Measurements from ENCODE around the gene RABGAP1L. TPM values are rescaled to one million over a fixed set of nuclear protein-coding genes. Genes with fewer than 3 reads are reported as not detected.
"Not testable (repeated sequence)": the region's sequence is repeated elsewhere in the genome, so short reads cannot be mapped to it uniquely, and the experiment has no call there.

The RABGAP1L gene
- total RNA-seq, 1 experiment from 2014 or later, result 18.7 TPM

DNA sequence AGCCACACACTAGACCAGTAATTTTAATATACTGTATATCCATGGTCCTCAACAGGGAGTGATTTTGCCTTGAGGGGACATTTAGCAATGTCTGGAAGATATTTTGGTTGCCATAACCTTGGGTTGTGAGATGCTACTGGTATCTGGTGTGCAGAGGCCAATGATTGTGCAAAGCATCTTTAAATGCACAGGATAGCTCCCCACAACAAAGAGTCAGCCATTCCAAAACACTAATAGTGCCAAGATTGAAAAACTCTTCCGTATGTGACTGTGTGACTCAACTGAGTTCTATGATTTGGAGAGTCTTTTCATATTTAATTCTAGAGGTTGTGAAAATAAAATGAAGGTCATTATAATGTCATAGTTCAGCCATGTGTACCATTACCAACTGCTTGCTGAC, 699.0 kb downstream of the RABGAP1L start:
- DNase-seq (ENCODE audit: low read depth), result no peak

DNA sequence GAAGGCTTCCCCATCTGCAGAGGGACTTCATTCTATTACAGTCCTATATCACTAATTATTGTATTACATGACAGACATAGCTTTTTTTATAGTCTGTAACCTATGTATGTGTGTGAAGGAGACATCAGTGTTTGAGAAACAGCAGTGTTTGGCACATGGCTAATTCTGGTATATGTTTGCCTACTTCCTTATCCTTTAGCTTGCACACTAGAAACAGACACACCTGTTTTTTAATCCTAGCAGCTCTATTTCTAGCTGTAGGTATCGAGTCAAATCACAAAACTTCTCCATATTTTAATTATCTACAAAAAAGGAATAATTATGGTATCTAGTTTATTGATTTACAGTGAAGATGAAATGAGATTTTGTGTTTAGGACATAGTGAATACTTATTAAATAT, 711.0 kb downstream of the RABGAP1L start:
- no peak for DNase-seq (ENCODE audit: low read depth)

DNA sequence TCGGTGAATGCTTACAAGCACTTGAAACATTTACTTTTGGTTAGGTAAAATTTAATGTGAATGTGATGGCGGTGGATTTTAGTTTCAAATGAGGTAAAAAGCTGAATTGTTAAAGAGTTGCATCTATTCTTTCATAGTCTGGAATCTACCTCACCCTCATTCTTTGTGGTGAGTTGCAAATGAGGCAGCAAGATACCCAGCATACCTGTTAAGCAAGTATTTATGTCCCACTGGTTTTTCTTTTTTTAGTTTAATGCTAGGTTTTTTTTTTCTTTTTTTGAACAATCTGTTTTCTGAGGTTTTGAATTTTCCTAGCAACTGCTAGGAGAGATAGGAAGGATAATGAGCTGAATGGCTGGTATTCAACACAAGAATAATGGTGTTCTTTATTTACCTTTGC, 712.6 kb downstream of the RABGAP1L start:
- no peak for DNase-seq (ENCODE audit: low read depth)

DNA sequence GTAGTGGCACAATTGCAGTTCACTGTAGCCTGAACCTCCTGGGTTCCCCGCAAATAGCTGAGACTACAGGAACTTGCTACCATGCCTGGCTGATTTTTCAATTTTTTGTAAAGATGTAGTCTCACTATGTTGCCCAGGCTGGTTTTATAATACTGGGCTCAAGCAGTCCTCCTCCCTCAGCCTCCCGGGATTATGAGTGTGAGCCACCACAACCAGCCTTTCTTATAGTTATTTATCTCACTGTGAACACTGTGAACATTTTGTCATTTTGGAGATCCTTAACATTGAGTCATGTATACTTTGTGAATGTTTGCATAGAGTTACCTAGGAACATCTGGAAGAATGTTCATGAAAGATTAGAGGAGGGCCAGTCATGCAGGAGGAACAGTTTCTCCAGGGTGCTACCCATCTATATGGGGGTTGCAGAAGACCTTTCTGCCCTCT, 713.3 kb downstream of the RABGAP1L start:
- peak; percentile 5 for DNase-seq (ENCODE audit: low read depth)

DNA sequence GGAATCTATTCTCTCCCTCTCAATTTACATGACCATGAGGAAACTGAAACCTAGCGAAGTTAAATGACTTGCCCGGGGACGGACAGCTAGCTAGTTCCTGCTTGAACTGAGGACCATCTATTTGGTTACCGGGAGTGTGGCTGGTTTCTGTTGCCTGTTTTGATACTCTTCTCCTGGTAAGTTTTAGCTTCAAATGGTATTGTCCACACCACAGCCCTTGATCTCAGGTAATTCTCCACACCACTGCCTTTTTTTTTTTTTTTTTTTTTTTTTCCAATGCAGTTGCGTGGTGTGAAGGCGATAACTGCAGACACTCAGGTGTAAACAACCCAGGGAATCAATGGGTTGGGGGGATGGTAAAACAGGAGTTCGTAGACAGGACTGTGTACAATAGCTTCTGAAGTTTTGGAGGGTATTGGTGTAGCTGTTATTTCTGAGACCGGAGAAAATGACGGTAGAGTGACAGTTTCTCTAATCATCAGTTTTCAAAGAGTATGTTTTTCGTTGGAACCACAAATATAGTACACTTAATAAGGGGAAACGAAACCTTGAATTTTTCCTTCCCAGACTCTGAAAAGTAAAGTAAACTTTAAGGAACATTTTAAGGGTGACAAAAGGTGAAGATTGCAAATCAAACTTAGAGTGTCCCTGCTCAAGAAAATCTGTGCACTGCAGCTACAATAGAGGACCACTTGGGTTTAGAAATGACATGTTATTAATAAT, 715.2 kb downstream of the RABGAP1L start:
- no peak for DNase-seq (ENCODE audit: low read depth)

DNA sequence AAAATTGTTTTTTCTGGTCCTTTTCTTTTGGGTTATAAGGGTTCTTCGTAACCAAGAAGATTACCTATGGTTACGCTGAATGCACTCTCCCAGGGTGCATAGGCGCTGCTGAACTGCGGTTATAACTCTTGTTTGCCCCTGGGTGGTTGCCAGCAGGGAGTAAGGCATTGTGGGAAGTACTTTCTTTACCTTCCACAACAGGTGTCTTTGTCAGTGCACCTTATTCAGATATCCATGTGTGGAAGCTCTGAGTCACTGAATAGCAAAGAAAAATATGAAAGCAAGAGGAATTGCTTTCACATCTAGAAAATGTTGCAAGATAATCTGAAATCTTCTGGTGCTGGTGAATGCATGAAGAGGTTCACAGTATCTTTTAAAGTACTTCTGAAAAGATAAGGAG, 716.0 kb downstream of the RABGAP1L start:
- DNase-seq (ENCODE audit: low read depth), result no peak

DNA sequence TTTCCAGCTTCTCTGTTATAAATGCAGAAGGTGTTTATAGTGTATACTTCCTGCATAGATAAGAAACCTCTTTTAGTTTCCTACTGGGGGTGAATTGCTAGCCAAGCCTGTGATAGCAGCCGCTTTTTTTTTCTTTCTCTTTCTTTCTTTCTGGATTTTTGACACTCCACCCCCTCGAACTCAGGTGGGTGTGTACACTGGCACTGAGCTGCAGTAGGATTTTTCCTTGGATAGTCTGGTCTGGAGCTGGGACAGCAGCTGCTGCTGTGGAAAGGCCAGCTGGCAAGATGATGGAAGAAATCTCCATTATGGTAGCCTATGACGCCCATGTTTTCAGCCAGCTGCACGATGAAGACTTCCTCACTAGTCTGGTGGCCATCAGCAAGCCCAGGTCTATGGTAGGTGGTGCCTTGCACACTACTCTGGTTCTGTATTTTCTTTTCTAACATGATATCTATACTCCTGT, 717.9 kb downstream of the RABGAP1L start:
- no peak for DNase-seq (ENCODE audit: low read depth)

DNA sequence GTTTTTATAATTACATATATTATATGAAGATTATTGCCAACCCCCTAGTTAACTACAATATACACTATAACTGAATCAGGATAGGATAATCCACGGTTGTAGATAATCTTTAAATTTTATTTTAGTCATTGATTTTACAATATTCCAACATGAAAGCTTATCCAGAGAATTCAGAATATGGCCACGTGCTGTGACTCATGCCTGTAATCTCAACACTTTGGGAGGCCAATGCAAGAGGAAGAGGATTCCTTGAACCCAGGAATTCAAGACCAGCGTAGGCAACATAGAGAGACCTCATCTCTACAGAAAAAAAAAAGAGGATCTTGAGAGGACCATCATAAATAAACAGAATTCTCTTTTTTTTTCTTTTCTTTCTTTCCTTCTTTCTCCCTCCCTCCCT, 720.9 kb downstream of the RABGAP1L start:
- no peak for DNase-seq (ENCODE audit: low read depth)

DNA sequence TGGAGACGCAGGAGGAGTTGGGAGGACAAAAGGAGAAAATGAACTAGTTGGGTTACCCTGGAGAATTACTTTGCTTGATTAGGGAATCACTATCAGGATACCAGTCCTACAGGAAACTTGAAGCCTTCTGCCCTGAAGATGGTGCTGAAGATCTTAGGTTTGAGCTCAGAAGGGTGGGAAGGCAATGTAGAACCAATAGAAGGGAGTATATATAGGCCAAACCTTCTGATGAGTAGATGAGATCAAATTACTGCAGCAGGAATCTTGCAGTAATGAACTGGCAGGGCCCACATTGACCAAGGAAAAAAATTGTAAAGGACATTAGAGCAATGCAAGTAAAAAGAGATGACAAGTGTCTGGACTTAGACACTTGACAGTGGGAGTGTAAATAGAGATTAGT, 724.1 kb downstream of the RABGAP1L start:
- peak; percentile 54 for DNase-seq (ENCODE audit: low read depth)

DNA sequence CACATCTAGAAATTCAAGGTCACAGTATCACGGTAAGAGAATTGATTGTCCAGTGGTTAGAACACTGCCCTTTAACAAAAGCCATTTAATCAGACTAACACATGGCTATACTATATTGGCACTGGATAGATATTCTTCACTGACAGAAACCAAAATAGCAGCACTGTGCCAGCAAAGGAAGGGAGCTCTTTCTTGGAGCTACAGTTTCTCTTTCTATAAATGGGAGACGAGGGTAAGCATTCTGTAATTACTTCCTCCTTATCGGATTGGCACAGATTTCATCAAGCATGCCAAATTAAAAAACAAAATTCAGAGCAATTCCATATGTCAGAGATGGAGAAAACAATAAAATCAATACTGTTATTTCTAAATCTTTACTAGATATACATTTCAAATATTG, 724.7 kb downstream of the RABGAP1L start:
- DNase-seq (ENCODE audit: low read depth), result no peak

DNA sequence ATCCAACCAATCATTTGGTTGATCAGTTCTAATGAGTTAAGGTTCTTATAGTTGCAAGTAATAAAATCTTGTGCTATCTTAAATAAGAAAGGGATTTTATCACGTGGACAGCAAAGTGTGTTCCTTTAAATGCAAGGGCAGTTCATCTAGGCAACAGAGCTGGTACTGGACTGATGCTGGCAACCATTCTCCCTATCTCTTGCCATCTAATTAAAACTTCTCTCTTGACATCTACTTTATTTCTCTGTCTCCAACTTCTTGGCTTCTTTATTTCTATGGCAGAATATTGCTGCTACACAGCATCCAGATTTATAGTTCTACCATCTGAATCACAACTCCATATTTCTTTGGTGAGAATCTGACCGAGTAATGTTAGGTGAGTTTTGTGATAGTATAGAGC, 725.2 kb downstream of the RABGAP1L start:
- DNase-seq (ENCODE audit: low read depth), result no peak

DNA sequence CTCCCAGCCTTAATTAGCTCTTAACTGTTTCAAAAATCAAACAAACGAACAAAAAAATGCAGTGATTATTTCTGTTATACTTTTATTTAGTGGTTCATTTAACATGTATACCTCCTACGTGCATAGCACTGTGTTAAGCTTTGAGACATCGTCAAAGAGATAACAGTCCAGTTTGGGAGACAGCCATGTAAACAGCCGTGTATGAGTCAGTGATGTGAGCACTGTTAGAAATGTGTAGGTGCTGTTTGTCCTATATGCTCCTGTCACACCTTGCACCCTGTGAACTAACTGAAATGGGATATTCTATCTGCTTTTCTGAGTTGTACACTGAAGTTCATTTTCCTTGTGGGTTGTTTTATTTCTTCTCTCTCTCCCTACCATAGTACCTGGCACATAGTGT, 730.7 kb downstream of the RABGAP1L start:
- DNase-seq (ENCODE audit: low read depth), result no peak

DNA sequence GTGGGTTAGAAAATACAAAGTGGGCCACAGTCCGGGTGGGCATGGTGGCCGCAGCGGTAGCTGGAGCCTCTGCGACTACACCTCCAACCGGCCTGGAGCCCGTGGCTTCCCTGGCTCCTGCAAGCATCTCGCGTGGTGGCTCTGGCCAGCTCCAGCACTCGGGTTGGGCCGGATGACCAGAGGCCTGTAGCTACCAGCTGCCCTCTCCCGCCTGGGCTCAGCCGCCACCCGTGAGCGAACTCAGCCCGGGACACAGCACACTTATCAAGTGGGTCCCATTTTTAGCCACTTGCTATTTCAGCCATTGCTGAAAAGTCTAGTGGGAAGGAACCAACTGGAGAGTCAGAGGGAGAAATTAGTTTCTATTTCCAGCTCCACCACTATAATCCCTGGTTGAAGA, 732.7 kb downstream of the RABGAP1L start:
- DNase-seq (ENCODE audit: low read depth), result no peak

DNA sequence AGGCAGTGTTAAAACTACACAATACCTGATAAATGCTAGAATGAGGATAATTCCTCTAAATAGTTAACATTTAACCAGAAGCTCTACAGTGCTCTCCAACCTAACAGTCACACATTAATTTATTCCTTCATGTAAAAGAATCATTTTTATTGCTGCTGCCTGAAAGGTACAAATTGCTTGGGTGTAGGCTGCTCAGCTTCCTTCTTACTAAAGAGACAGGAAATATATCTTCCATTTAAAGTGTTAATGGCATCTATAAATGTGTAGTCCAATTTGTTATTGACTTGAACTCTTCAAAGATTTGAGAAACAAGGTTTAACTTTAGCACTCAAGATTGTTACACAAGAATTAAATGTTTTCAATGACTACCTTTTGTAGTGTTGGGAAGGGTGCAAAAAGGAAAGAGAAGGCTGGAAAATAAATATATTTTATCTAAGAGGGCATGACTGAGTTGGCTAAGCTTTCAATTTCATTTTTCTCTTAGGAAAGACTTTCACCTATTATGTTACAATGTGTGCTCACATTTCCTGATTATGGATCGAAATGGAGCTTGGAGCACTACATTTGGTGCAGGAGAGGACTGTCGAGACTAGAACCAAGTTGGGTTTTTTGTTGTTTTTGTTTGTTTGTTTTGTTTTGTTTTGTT, 734.9 kb downstream of the RABGAP1L start:
- DNase-seq (ENCODE audit: low read depth), result no peak

DNA sequence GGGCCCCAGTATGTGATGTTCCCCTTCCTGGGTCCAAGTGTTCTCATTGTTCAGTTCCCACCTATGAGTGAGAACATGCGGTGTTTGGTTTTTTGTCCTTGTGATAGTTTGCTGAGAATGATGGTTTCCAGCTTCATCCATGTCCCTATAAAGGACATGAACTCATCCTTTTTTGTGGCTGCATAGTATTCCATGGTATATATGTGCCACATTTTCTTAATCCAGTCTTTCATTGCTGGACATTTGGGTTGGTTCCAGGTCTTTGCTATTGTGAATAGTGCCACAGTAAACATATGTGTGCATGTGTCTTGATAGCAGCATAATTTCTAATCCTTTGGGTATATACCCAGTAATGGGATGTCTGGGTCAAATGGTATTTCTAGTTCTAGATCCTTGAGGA, 736.3 kb downstream of the RABGAP1L start:
- DNase-seq (ENCODE audit: low read depth), result not testable (repeated sequence)

DNA sequence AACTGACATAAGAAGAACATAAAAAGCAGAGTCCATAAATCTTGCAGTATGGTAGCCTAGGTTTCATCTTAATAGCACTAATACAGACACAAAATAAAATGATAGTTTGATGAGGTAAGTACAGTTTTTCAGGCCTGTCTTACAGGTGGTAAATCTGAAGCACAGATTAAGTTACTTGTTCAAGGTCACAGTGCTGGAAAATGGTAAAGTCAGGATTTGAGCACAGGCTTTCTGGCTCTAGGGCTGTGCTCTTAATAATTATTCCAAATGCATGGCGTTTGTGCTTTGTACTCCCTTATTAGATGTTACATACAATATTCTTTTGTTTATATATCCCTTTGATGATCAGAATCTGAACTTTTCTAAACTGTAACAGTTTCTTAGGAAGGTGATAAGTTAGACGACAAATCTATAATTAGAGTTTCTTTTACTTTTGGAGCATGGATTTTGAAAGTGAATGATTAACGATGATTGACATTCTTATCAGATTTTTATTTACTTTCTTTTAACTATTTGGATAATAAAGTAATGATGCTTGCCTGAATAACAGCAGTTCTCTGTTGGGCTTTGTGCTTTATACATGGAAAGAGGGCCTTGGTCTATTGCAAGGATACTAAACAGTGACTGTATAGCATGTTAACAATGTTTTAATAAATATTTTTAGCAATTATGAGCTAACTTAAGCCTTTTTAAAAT, 738.9 kb downstream of the RABGAP1L start:
- DNase-seq (ENCODE audit: low read depth), result no peak

DNA sequence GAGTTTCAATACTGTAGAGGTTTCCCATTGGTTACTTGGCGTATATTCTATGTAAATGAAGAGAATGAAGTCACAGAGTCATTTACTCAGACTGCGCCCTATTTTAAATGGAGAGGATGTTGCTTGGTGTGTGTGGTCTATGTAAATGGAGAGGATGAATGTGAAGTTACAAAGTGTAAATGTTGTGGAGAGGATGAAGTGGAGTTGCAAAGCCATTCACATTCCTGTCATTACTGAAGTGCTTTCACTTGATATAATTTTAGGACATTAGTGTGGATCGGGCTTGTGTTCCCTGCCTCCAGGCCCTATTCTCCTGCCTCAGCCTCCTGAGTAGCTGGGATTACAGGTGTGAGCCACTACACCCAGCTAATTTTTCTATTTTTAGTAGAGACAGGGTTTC, 741.0 kb downstream of the RABGAP1L start:
- no peak for DNase-seq (ENCODE audit: low read depth)

DNA sequence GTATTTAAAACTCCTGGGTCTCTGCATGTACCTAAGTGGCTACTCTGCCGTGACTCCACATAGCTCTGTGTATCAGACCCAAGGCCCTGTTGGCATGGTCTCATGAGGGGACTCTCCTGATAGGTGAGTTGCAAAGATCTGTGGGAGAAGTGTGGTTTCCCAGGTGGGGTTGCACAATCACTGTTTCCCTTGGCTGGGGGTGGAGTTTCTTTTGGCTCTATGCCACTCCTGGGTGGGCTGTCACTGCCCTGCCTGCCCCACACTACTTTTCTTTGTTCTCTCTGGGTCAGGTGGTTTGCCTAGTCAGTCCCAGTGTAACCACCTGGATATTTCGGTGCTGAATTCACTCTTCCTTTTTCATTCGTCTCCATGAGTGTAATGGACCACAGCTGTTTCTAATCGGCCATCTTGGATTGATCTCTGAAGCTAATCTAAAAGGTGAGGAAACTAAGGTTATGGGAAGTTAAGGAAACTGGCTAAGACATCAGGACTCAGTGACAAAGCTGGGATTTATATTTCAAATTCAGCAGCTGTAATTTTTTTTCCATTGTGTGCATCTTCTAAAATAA, 743.3 kb downstream of the RABGAP1L start:
- DNase-seq (ENCODE audit: low read depth), result no peak

DNA sequence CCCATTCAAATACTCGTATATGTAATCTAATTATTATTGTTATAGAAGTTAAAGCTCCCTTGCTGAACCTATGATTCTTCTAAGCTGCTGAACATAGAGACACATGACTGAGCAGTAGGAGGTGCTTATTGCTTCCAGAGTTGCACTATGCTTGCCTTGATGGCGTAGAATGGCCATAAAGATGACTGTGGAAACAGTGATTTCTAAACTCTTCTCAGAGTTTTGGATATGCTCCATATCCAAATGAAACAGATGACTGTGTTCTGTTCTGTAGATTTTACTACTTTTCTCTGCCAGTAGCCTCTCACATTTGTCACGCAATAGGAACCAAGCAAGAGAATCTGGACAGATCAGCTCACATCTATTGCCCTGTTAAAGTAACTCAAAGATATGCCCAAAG, 752.3 kb downstream of the RABGAP1L start:
- no peak for DNase-seq (ENCODE audit: low read depth)

DNA sequence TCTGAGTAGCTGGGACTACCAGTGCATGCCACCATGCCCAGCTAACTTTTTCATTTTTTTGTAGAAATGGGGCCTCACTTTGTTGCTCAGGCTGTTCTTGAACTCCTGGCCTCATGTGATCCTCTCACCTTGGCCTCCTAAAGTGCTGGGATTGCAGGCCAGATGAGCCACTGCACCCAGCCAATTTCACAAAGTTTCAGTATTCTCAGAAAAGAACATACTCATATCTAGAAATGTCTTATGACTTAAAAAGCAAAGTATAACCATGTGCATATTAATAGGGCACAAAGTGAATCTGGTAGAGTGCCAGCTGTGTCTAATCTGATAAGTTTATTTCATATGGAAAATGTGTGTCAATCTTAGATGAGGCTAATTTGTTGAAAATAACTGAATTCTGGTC, 752.9 kb downstream of the RABGAP1L start:
- DNase-seq (ENCODE audit: low read depth), result no peak

DNA sequence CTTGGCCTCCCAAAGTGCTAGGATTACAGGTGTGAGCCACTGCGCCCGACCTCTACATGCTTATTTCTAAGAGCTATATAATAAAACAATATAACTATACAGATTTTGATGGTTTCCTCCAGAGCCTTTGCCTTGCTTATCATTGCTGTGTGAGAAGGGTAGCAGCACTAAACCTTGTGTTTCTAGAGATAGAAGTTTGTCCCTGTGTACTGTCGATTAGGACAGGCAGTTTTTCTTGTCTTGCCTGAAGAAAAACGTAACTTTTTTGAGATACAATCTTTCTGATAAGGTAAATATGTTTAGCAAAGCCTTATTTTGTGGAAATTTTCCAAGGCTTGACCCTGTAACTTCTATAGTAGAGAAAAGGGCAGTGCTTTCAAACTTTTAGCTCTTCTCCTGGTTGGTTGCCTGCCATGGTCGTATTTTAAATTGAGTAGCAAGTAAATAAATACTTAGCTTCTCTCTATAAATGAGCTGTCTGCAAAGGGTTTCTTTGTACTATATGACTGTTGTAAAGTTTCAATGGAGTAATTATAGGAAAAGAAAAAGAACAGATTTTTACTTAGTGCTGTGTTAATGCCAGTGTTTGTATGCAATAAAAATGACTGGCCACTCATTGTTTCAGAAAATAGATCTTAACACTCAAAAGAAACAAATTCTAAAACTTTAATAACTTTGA, 754.0 kb downstream of the RABGAP1L start:
- DNase-seq (ENCODE audit: low read depth), result no peak

DNA sequence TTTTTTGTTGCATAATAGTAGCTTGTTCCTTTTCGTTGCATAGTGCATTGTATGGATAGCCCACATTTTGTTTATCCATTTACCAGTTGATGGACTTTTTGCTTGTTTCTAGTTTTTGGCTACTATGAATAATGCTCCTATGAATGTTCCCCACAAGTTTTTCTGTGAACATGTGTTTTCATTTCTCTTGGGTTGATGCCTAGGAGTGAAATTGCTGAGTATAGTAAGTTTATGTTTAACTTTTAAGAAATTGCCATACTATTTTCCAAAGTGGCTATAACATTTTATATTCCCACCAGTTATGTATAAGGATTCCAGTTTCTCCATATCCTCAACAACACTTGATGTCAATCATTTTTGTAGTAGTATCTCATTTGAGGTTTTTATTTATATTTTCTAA, 755.7 kb downstream of the RABGAP1L start:
- no peak for DNase-seq (ENCODE audit: low read depth)

Measured in M059J (cell line).